ENCODE results near the gene ABCD3.
A peak's percentile ranks its signal among the peaks of the same experiment; 100 is the strongest.
"Not testable (repeated sequence)": the region's sequence is repeated elsewhere in the genome, so short reads cannot be mapped to it uniquely, and the experiment has no call there.

ABCD3 gene

GRCh38 chr1:94413311-94413710, 4.9 kb upstream of the ABCD3 start:
- no peak overlapping the region for H3K4me3 ChIP-seq (ENCODE audit: low read depth, low read length)
- TF ChIP-seq CTCF (IDR thresholded peaks at IDR 0.05; ENCODE audit: borderline replicate concordance, insufficient read depth, low read depth, low read length): no peak

DNA sequence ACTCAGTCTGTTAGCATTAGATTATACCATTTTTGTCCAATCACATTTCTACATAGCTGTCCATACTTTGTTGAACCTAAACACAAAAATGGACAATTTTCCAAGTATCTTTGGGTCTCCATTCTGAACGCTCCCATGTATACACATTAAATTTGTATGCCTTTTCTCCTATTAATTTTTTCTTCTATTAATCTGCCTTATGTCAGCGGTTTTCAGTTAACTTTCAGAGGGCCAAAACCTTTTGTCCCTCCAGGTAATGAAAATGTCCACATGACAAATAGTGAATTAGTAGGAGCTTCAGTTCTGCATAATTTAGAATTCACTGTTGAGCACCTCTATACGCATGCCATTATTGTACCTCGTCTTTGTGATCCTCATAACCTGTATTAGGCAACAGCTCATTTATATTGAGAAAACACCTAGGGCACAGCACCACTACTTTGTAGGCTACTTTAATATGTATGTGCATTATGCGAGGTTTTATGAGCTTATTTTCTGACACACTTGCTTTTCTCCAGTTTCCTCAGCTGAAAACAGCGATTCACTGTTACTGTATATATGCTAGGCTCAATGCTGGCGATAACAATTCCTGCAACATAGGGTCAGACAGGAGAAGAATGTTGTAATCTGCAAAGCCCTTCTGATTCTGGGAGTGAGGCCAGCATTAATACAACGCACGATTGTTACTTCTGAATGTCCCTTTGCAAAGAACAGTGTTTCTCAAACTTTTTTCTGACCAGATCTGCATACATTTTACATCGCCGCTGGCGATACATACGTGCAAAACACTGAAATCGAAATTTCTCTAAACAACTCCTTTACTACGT, 1.1 kb upstream of the ABCD3 start:
- no peak for TF ChIP-seq CTCF (IDR thresholded peaks at IDR 0.05; ENCODE audit: borderline replicate concordance, insufficient read depth, low read depth, low read length)
- no peak overlapping the region for H3K4me3 ChIP-seq (ENCODE audit: low read depth, low read length)

- no peak for TF ChIP-seq CTCF (IDR thresholded peaks at IDR 0.05; ENCODE audit: borderline replicate concordance, insufficient read depth, low read depth, low read length)
- H3K4me3 ChIP-seq (ENCODE audit: low read depth, low read length): peak overlapping the region; percentile 94
Measured at GRCh38 chr1:94417728-94417977, 536 bp upstream of the ABCD3 start.

- H3K4me3 ChIP-seq (ENCODE audit: low read depth, low read length): peak overlapping the region; percentile 94
- no peak for TF ChIP-seq CTCF (IDR thresholded peaks at IDR 0.05; ENCODE audit: borderline replicate concordance, insufficient read depth, low read depth, low read length)
Measured at GRCh38 chr1:94418664-94419655, 771 bp downstream of the ABCD3 start.

GRCh38 chr1:94422115-94422820, 4.1 kb downstream of the ABCD3 start:
- TF ChIP-seq CTCF (IDR thresholded peaks at IDR 0.05; ENCODE audit: borderline replicate concordance, insufficient read depth, low read depth, low read length): no peak
- H3K4me3 ChIP-seq (ENCODE audit: low read depth, low read length): no peak overlapping the region

DNA sequence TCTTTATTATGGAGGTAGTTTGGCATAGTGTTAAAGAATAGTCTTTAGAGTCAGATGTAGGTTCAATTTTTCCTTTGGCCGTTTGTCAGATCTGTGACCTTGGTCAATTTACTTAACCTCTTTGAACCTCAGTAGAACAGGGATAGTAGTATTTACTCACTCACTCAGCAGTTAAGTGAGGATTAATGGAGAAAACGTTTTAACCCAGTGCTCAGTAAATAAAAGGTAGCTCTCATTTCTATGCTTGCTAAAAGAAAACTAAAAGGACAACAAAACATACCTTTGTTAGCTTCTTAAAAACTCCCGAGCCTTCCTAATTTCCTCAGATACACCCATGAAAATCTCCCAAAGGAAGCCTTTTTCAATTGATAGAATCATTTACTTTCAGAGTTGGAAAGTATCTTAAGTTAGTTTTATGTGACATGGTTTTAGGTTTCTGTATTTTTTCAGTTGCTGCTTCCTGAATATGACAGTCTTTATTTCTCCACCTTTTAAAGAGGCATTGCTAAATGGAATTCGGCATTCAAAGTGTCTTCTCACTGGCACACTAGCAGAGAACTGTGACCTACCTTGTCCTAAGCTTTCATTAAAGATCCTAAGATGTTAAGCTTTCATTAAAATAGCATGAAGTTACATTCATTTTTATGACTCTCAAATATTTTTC, 7.8 kb downstream of the ABCD3 start:
- H3K4me3 ChIP-seq (ENCODE audit: low read depth, low read length): no peak overlapping the region
- no peak for TF ChIP-seq CTCF (IDR thresholded peaks at IDR 0.05; ENCODE audit: borderline replicate concordance, insufficient read depth, low read depth, low read length)

GRCh38 chr1:94426485-94426870, 8.3 kb downstream of the ABCD3 start:
- H3K4me3 ChIP-seq (ENCODE audit: low read depth, low read length): not testable (repeated sequence)
